Esophagus (tissue), 2 donors: Measurements from ENCODE around the gene POP5. TPM values are rescaled to one million over a fixed set of nuclear protein-coding genes. Genes with fewer than 3 reads are reported as not detected.
A peak's percentile ranks its signal among the peaks of the same experiment; 100 is the strongest.

Experiments
- H3K27ac ChIP-seq, 2 donors: one replicate each; pipeline ENCODE4 v1.5.1; 2013; ENCODE audit warnings: low read depth in 2 of 2, mild to moderate bottlenecking in 2 of 2, inconsistent platforms in 1 of 2, low read length in 1 of 2, moderate library complexity in 1 of 2
- H3K27me3 ChIP-seq, 2 donors: one replicate each; pipeline ENCODE4 v1.6.1; 2013; ENCODE audit warnings: low read length in 2 of 2, control low read depth in 1 of 2, mild to moderate bottlenecking in 1 of 2; ENCODE audit not compliant: insufficient read depth in 2 of 2, control insufficient read depth in 1 of 2
- H3K36me3 ChIP-seq, 2 donors: one replicate each; pipeline ENCODE4 v1.6.1; 2013; ENCODE audit warnings: low read length in 1 of 2; ENCODE audit not compliant: control insufficient read depth in 2 of 2, insufficient read depth in 2 of 2
- H3K4me1 ChIP-seq, 2 donors: one replicate each; pipeline ENCODE4 v1.6.1; 2013; ENCODE audit warnings: low read length in 1 of 2; ENCODE audit not compliant: control insufficient read depth in 2 of 2, insufficient read depth in 2 of 2
- H3K4me3 ChIP-seq, 2 donors: one replicate each; pipeline ENCODE4 v1.5.1; 2013; ENCODE audit warnings: low read length in 2 of 2, mild to moderate bottlenecking in 2 of 2, low read depth in 1 of 2, moderate library complexity in 1 of 2
- H3K9me3 ChIP-seq, 2 donors: one replicate each; pipeline ENCODE4 v1.6.1; 2013; ENCODE audit warnings: mild to moderate bottlenecking in 2 of 2, low read depth in 1 of 2, low read length in 1 of 2, moderate library complexity in 1 of 2; ENCODE audit not compliant: control insufficient read depth in 2 of 2, insufficient read depth in 1 of 2
- WGBS, 2 donors: extraction: QIAGEN DNeasy Blood & Tissue Kit; methylation state at CpG; one replicate each; pipeline ENCODE4 v1.1.7; 2013; 5-methylcytosine and 5-hydroxymethylcytosine counted together
- polyA plus RNA-seq, 2 donors: library from polyadenylated mRNA; stranded (reverse); fragments of 200-250 nt; gene quantifications; one replicate each; pipeline ENCODE4 v1.2.3, GENCODE V29; 2013
- donor health status: healthy with polysubstance abuse.
- donor health status: Bipolar disorder and iron deficiency.

Gene POP5
- polyA plus RNA-seq, 2 donors, result 35.8 to 38.8 TPM

- Histone ChIP-seq H3K4me3 (no peak overlapping the region), H3K27me3 (no peaks in the 10 kb centered on the region), H3K36me3 (peaks cover 15 to 28% of the 10 kb centered on the region in 2 donors), H3K9me3 (no peaks in the 10 kb centered on the region), H3K27ac (no peak overlapping the region), H3K4me1 (no peaks in the 10 kb centered on the region)
- 56 to 71% methylated on average over 6 of the region's 6 CpGs for WGBS, 2 donors
These were observed 7.6 kb downstream of the POP5 start for GRCh38 chr12:120573560-120573959.

- Histone ChIP-seq H3K27ac (no peak overlapping the region), H3K36me3 (peaks cover 12 to 29% of the 10 kb centered on the region in 2 donors), H3K9me3 (no peaks in the 10 kb centered on the region), H3K4me3 (no peak overlapping the region), H3K4me1 (no peaks in the 10 kb centered on the region), H3K27me3 (no peaks in the 10 kb centered on the region)
- WGBS, 2 donors, result 73 to 74% methylated on average over 5 of the region's 5 CpGs
These were observed 9.9 kb downstream of the POP5 start for GRCh38 chr12:120571299-120571698.

- no peaks in the 10 kb centered on the region for H3K27me3 ChIP-seq
- no peak overlapping the region for H3K4me3 ChIP-seq
- 93 to 95% methylated on average over 11 of the region's 11 CpGs for WGBS, 2 donors
- peak overlapping the region in 1 of 2 donors; percentile 34 for H3K27ac ChIP-seq
- H3K9me3 ChIP-seq, result no peaks in the 10 kb centered on the region
- peaks cover 25 to 36% of the 10 kb centered on the region in 2 donors for H3K36me3 ChIP-seq
- H3K4me1 ChIP-seq, result peaks cover 0 to 3% of the 10 kb centered on the region in 2 donors
These were observed 17.7 kb downstream of the POP5 start for GRCh38 chr12:120563495-120563894.

- Histone ChIP-seq H3K27ac (no peak overlapping the region), H3K9me3 (no peaks in the 10 kb centered on the region), H3K4me1 (peaks cover 0 to 3% of the 10 kb centered on the region in 2 donors), H3K4me3 (no peak overlapping the region), H3K36me3 (peaks cover 25 to 36% of the 10 kb centered on the region in 2 donors), H3K27me3 (no peaks in the 10 kb centered on the region)
- WGBS, 2 donors, result 79 to 80% methylated on average over 8 of the region's 8 CpGs
These were observed 18.3 kb downstream of the POP5 start for GRCh38 chr12:120562906-120563305.

- no peak overlapping the region for H3K4me3 ChIP-seq
- WGBS, 2 donors, result 88 to 96% methylated on average over 2 of the region's 2 CpGs
- H3K36me3 ChIP-seq, result peaks cover 9 to 24% of the 10 kb centered on the region in 2 donors
- no peak overlapping the region for H3K27ac ChIP-seq
- no peaks in the 10 kb centered on the region for H3K4me1 ChIP-seq
- H3K9me3 ChIP-seq, result no peaks in the 10 kb centered on the region
- no peaks in the 10 kb centered on the region for H3K27me3 ChIP-seq
These were observed 23.6 kb downstream of the POP5 start for GRCh38 chr12:120557589-120557988.

- Histone ChIP-seq H3K9me3 (no peaks in the 10 kb centered on the region), H3K36me3 (peaks cover 10 to 23% of the 10 kb centered on the region in 2 donors), H3K27ac (no peak overlapping the region), H3K4me3 (no peak overlapping the region), H3K27me3 (no peaks in the 10 kb centered on the region), H3K4me1 (no peaks in the 10 kb centered on the region)
- 74 to 79% methylated on average over 1 of the region's 1 CpG for WGBS, 2 donors
These were observed 26.5 kb downstream of the POP5 start for GRCh38 chr12:120554678-120555077.

- peaks cover 3 to 14% of the 10 kb centered on the region in 2 donors for H3K36me3 ChIP-seq
These were observed 35.2 kb downstream of the POP5 start for GRCh38 chr12:120546050-120546386.

GRCh38 chr12:120544691-120545090 lies 36.5 kb downstream of the POP5 start:
- 65 to 75% methylated on average over 3 of the region's 3 CpGs for WGBS, 2 donors
- H3K9me3 ChIP-seq, result no peaks in the 10 kb centered on the region
- no peak overlapping the region for H3K4me3 ChIP-seq
- H3K36me3 ChIP-seq, result peaks cover 0 to 14% of the 10 kb centered on the region in 2 donors
- no peak overlapping the region for H3K27ac ChIP-seq
- no peaks in the 10 kb centered on the region for H3K27me3 ChIP-seq
- no peaks in the 10 kb centered on the region for H3K4me1 ChIP-seq

More at GRCh38 chr12:120546050-120546386, 35.2 kb downstream of the POP5 start:
- Histone ChIP-seq H3K27me3 (no peaks in the 10 kb centered on the region), H3K9me3 (no peaks in the 10 kb centered on the region), H3K4me3 (no peak overlapping the region), H3K4me1 (no peaks in the 10 kb centered on the region), H3K27ac (no peak overlapping the region)
- 65 to 69% methylated on average over 3 of the region's 3 CpGs for WGBS, 2 donors

GRCh38 chr12:120542166-120542565 lies 39.0 kb downstream of the POP5 start:
- Histone ChIP-seq H3K4me1 (peaks cover under 1 to 2% of the 10 kb centered on the region in 2 donors), H3K27ac (no peak overlapping the region), H3K4me3 (no peak overlapping the region), H3K9me3 (no peaks in the 10 kb centered on the region), H3K36me3 (peaks cover 0 to 3% of the 10 kb centered on the region in 2 donors), H3K27me3 (no peaks in the 10 kb centered on the region)
- WGBS, 2 donors, result 95 to 98% methylated on average over 5 of the region's 5 CpGs

- Histone ChIP-seq H3K9me3 (no peaks in the 10 kb centered on the region), H3K36me3 (no peaks in the 10 kb centered on the region), H3K4me3 (no peak overlapping the region), H3K27me3 (no peaks in the 10 kb centered on the region), H3K4me1 (peaks cover 3 to 5% of the 10 kb centered on the region in 2 donors), H3K27ac (peak overlapping the region in 1 of 2 donors; percentile 18)
- WGBS, 2 donors, result 16 to 21% methylated on average over 3 of the region's 3 CpGs
These were observed 40.8 kb downstream of the POP5 start for GRCh38 chr12:120540445-120540844.
